ENCODE measurements around the gene TFE3.
"Not testable (repeated sequence)": the region's sequence is repeated elsewhere in the genome, so short reads cannot be mapped to it uniquely, and the experiment has no call there.

Gene TFE3

GRCh38 chrX:48983896-48984295 is 59.3 kb downstream of the TFE3 start:
- H3K36me3 ChIP-seq (replicated peaks; ENCODE audit: insufficient read depth, low read length) = no peaks in the 10 kb centered on the region
- no peak for DNase-seq
- H3K27me3 ChIP-seq (replicated peaks; ENCODE audit: insufficient read depth, low read length) = no peaks in the 10 kb centered on the region

GRCh38 chrX:48983081-48983480 is 60.1 kb downstream of the TFE3 start:
- Histone ChIP-seq H3K9me3 (replicated peaks; ENCODE audit: insufficient read depth, low read length) (no peaks in the 10 kb centered on the region), H3K4me1 (ENCODE audit: low read length) (no peaks in the 10 kb centered on the region), H3K27ac (ENCODE audit: low read length) (no peak overlapping the region), H3K27me3 (replicated peaks; ENCODE audit: insufficient read depth, low read length) (no peaks in the 10 kb centered on the region), H3K9ac (ENCODE audit: low read length) (no peak overlapping the region), H3K4me2 (ENCODE audit: low read depth, low read length) (no peak overlapping the region), H3F3A (ENCODE audit: insufficient read depth, low read length) (no peaks in the 10 kb centered on the region), H4K20me1 (ENCODE audit: insufficient read depth, low read length) (no peaks in the 10 kb centered on the region), H3K79me2 (ENCODE audit: low read length) (no peaks in the 10 kb centered on the region), H3K4me3 (ENCODE audit: low read length) (no peak overlapping the region), H3K36me3 (replicated peaks; ENCODE audit: insufficient read depth, low read length) (no peaks in the 10 kb centered on the region), H2AFZ (ENCODE audit: low read length) (no peak overlapping the region), H3K9me2 (replicated peaks; ENCODE audit: insufficient read depth, low read length) (no peaks in the 10 kb centered on the region)
- TF ChIP-seq EZH2 (optimal IDR thresholded peaks at IDR 0.05; ENCODE audit: low read depth, low read length) (no peak), EZH2phosphoT487 (IDR thresholded peaks at IDR 0.05; ENCODE audit: low read length) (no peak), CTCF (IDR thresholded peaks at IDR 0.05; ENCODE audit: low read length) (no peak)
- no peak for DNase-seq

More at GRCh38 chrX:48983896-48984295, 59.3 kb downstream of the TFE3 start:
- Histone ChIP-seq H3K4me2 (ENCODE audit: low read depth, low read length) (no peak overlapping the region), H3K4me1 (ENCODE audit: low read length) (no peaks in the 10 kb centered on the region), H3K4me3 (ENCODE audit: low read length) (no peak overlapping the region), H3K9ac (ENCODE audit: low read length) (no peak overlapping the region), H3K27ac (ENCODE audit: low read length) (no peak overlapping the region), H3K9me3 (replicated peaks; ENCODE audit: insufficient read depth, low read length) (no peaks in the 10 kb centered on the region), H3F3A (ENCODE audit: insufficient read depth, low read length) (no peaks in the 10 kb centered on the region), H2AFZ (ENCODE audit: low read length) (no peak overlapping the region), H3K79me2 (ENCODE audit: low read length) (no peaks in the 10 kb centered on the region), H4K20me1 (ENCODE audit: insufficient read depth, low read length) (no peaks in the 10 kb centered on the region), H3K9me2 (replicated peaks; ENCODE audit: insufficient read depth, low read length) (no peaks in the 10 kb centered on the region)
- TF ChIP-seq EZH2phosphoT487 (IDR thresholded peaks at IDR 0.05; ENCODE audit: low read length) = no peak
- TF ChIP-seq CTCF (IDR thresholded peaks at IDR 0.05; ENCODE audit: low read length) = no peak
- TF ChIP-seq EZH2 (optimal IDR thresholded peaks at IDR 0.05; ENCODE audit: low read depth, low read length) = no peak

GRCh38 chrX:48981178-48981577 is 62.0 kb downstream of the TFE3 start:
- Histone ChIP-seq H3K27me3 (replicated peaks; ENCODE audit: insufficient read depth, low read length) (no peaks in the 10 kb centered on the region), H3K9ac (ENCODE audit: low read length) (no peak overlapping the region), H3K27ac (ENCODE audit: low read length) (no peak overlapping the region), H3K36me3 (replicated peaks; ENCODE audit: insufficient read depth, low read length) (no peaks in the 10 kb centered on the region), H2AFZ (ENCODE audit: low read length) (no peak overlapping the region), H3K4me3 (ENCODE audit: low read length) (no peak overlapping the region), H3K4me1 (ENCODE audit: low read length) (no peaks in the 10 kb centered on the region), H3K9me3 (replicated peaks; ENCODE audit: insufficient read depth, low read length) (no peaks in the 10 kb centered on the region), H4K20me1 (ENCODE audit: insufficient read depth, low read length) (no peaks in the 10 kb centered on the region), H3K9me2 (replicated peaks; ENCODE audit: insufficient read depth, low read length) (no peaks in the 10 kb centered on the region), H3F3A (ENCODE audit: insufficient read depth, low read length) (no peaks in the 10 kb centered on the region), H3K4me2 (ENCODE audit: low read depth, low read length) (no peak overlapping the region), H3K79me2 (ENCODE audit: low read length) (no peaks in the 10 kb centered on the region)
- DNase-seq = no peak
- TF ChIP-seq EZH2 (optimal IDR thresholded peaks at IDR 0.05; ENCODE audit: low read depth, low read length) = no peak

GRCh38 chrX:48980341-48980740 is 62.8 kb downstream of the TFE3 start:
- not testable (repeated sequence) for H3K9me2 ChIP-seq (replicated peaks; ENCODE audit: insufficient read depth, low read length); H3K27me3 ChIP-seq (replicated peaks; ENCODE audit: insufficient read depth, low read length); H3K79me2 ChIP-seq (ENCODE audit: low read length); DNase-seq; H3F3A ChIP-seq (ENCODE audit: insufficient read depth, low read length); H4K20me1 ChIP-seq (ENCODE audit: insufficient read depth, low read length); H3K4me2 ChIP-seq (ENCODE audit: low read depth, low read length); H2AFZ ChIP-seq (ENCODE audit: low read length); H3K36me3 ChIP-seq (replicated peaks; ENCODE audit: insufficient read depth, low read length); H3K9me3 ChIP-seq (replicated peaks; ENCODE audit: insufficient read depth, low read length); H3K27ac ChIP-seq (ENCODE audit: low read length); H3K4me3 ChIP-seq (ENCODE audit: low read length); H3K9ac ChIP-seq (ENCODE audit: low read length); H3K4me1 ChIP-seq (ENCODE audit: low read length)
